Lung (tissue), 12 donors: ENCODE measurements around the gene RFESD. TPM values are rescaled to one million over a fixed set of nuclear protein-coding genes. Genes with fewer than 3 reads are reported as not detected.

Source experiments
- ATAC-seq: fragments of 200-7000 bp; cut with Tn5 transposase; one replicate; pipeline ENCODE4 v1.9.1; 2020; ENCODE audit warnings: moderate number of reproducible peaks; ENCODE audit not compliant: insufficient read depth, low FRiP score
- DNase-seq, 3 donors: peaks; one replicate each; pipeline ENCODE4 v3.0.0-alpha.2; 2013 to 2017
- H3K27ac ChIP-seq, 2 donors: one replicate each; pipeline ENCODE4 v1.5.1; 2013; ENCODE audit warnings: mild to moderate bottlenecking in 2 of 2, moderate library complexity in 2 of 2, control low read depth in 1 of 2, inconsistent platforms in 1 of 2, low read depth in 1 of 2, low read length in 1 of 2
- H3K27me3 ChIP-seq, 3 donors: one replicate each; pipeline ENCODE4 v1.5.1; 2013; ENCODE audit warnings: low read length in 2 of 3; ENCODE audit not compliant: control insufficient read depth in 3 of 3, insufficient read depth in 3 of 3
- H3K36me3 ChIP-seq, 4 donors: one replicate each; pipeline ENCODE4 v1.5.1; 2013; ENCODE audit warnings: low read length in 4 of 4, mild to moderate bottlenecking in 1 of 4, moderate library complexity in 1 of 4; ENCODE audit not compliant: control insufficient read depth in 4 of 4, insufficient read depth in 4 of 4
- H3K4me1 ChIP-seq, 5 donors: one replicate each; pipeline ENCODE4 v1.5.1; 2013; ENCODE audit warnings: low read length in 5 of 5, mild to moderate bottlenecking in 2 of 5, moderate library complexity in 1 of 5; ENCODE audit not compliant: control insufficient read depth in 5 of 5, insufficient read depth in 5 of 5
- H3K4me3 ChIP-seq: one replicate; pipeline ENCODE4 v1.5.1; 2013; ENCODE audit warnings: mild to moderate bottlenecking, control low read depth, moderate library complexity
- H3K9ac ChIP-seq, 2 donors: one replicate each; pipeline ENCODE4 v1.5.1; 2013; ENCODE audit warnings: low read length in 2 of 2, control low read depth in 1 of 2; ENCODE audit not compliant: insufficient read depth in 1 of 2
- H3K9me3 ChIP-seq, 4 donors: one replicate each; pipeline ENCODE4 v1.5.1; 2013; ENCODE audit warnings: low read length in 3 of 4, mild to moderate bottlenecking in 1 of 4, moderate library complexity in 1 of 4; ENCODE audit not compliant: control insufficient read depth in 4 of 4, insufficient read depth in 3 of 4
- WGBS, 2 donors: extraction: QIAGEN DNeasy Blood & Tissue Kit; methylation state at CpG; one replicate each; pipeline ENCODE4 v1.1.7; 2013; 5-methylcytosine and 5-hydroxymethylcytosine counted together
- polyA plus RNA-seq, 2 donors: library from polyadenylated mRNA; stranded (reverse); fragments of 200-250 nt; gene quantifications; one replicate each; pipeline ENCODE4 v1.2.1, GENCODE V29; 2013
- total RNA-seq, 2 donors: library from RNA; depleted of rRNA in 1 of 2; stranded (reverse); fragments of >200 nt in 1 of 2; gene quantifications; one replicate each; pipeline ENCODE4 v1.2.1, GENCODE V29; 2014 to 2021
- TF ChIP-seq, protein P1 (sequence below): IDR thresholded peaks from 2 replicates; pipeline ENCODE4 v1.5.1; 2012; ENCODE audit warnings: mild to moderate bottlenecking; ENCODE audit errors: control extremely low read depth, extremely low read depth
- donor health status: control.
- donor health status: control.
- donor health status: Bipolar disorder and iron deficiency.
- donor health status: healthy.
- donor health status: DM: yes; HTN: yes; CAD: no.

Gene RFESD
- total and polyA plus RNA-seq, 4 donors, result 2.6 to 6.4 (median 3.6) TPM

DNA sequence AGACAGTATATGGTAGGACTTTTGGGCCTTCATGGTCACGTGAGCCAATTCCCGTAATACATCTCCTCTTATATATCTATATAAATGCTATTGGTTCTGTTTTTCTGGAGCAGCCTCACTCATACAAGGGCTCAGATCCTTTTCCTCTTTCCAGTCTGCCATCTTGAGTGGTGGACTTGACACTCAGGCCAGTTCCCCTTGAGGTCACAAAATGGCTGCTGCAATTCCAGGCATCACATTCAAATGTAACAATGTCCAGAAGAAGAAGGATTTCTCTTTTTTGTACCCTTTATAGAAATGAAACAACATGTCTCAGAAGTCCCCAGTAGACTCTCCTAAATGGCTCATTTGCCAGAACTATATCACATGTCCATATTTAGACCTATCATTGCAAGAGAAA lies 22.2 kb upstream of the RFESD start:
- Histone ChIP-seq H3K4me1 (peaks cover 0 to 17% (median 5%) of the 10 kb centered on the region in 5 donors), H3K36me3 (no peaks in the 10 kb centered on the region), H3K9me3 (no peaks in the 10 kb centered on the region), H3K27me3 (peaks cover 0 to 25% (median 23%) of the 10 kb centered on the region in 3 donors), H3K27ac (no peak overlapping the region), H3K9ac (no peak overlapping the region), H3K4me3 (no peak overlapping the region)
- no peak for DNase-seq
- ATAC-seq, result no peak
- TF ChIP-seq, protein P1, sequence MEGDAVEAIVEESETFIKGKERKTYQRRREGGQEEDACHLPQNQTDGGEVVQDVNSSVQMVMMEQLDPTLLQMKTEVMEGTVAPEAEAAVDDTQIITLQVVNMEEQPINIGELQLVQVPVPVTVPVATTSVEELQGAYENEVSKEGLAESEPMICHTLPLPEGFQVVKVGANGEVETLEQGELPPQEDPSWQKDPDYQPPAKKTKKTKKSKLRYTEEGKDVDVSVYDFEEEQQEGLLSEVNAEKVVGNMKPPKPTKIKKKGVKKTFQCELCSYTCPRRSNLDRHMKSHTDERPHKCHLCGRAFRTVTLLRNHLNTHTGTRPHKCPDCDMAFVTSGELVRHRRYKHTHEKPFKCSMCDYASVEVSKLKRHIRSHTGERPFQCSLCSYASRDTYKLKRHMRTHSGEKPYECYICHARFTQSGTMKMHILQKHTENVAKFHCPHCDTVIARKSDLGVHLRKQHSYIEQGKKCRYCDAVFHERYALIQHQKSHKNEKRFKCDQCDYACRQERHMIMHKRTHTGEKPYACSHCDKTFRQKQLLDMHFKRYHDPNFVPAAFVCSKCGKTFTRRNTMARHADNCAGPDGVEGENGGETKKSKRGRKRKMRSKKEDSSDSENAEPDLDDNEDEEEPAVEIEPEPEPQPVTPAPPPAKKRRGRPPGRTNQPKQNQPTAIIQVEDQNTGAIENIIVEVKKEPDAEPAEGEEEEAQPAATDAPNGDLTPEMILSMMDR, result no peak
- WGBS, 2 donors, result 98 to 100% methylated on average over 2 of the region's 2 CpGs

GRCh38 chr5:95626701-95627100 lies 19.9 kb upstream of the RFESD start:
- no peak overlapping the region for H3K9ac ChIP-seq
- H3K36me3 ChIP-seq, result no peaks in the 10 kb centered on the region
- no peak overlapping the region for H3K27ac ChIP-seq
- DNase-seq, result no peak
- peaks cover 0 to 2% (median 0%) of the 10 kb centered on the region in 5 donors for H3K4me1 ChIP-seq
- peaks cover 0 to 13% (median 10%) of the 10 kb centered on the region in 3 donors for H3K27me3 ChIP-seq
- ATAC-seq, result no peak
- WGBS, 2 donors, result 64 to 87% methylated on average over 1 of the region's 1 CpG
- H3K4me3 ChIP-seq, result no peak overlapping the region
- no peaks in the 10 kb centered on the region for H3K9me3 ChIP-seq
- TF ChIP-seq, protein P1, result no peak

DNA sequence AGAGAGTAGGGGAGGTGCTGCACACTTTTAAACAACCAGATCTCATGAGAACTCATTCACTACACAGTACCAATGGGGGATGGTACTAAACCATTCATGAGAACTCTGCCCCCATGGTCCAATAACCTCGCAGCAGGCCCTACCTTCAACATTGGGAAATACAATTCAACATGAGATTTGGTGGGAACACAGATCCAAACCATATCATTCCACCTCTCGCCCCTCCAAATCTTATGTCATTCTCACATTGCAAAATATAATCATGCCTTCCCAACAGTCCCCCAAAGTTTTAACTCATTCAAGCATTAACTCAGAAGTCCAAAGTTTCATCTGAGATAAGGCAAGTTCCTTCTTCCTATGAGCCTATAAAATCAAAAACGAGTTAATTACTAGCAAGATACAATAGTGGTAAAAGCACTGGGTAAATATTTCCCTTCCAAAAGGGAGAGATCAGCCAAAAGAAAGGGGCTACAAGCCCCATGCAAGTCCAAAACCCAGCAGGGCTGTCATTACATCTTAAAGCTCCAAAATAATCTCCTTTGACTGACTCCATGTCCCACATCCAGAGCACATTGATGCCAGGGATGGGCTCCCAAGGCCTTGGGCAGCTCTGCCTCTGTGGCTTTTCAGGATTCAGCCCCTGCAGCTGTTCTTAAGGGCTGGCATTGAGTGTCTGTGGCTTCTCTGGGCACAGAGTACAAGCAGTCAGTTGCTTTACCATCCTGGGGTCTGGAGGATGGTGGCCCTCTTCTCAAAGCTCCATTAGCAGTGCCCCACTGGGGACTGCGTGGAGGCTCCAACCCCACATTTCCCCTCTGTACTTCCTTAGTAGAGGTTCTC lies 18.4 kb upstream of the RFESD start:
- Histone ChIP-seq H3K4me3 (no peak overlapping the region), H3K27ac (no peak overlapping the region), H3K9ac (no peak overlapping the region), H3K4me1 (no peaks in the 10 kb centered on the region), H3K27me3 (peaks cover 0 to 2% (median under 1%) of the 10 kb centered on the region in 3 donors), H3K36me3 (no peaks in the 10 kb centered on the region), H3K9me3 (no peaks in the 10 kb centered on the region)
- ATAC-seq (no peak), DNase-seq (no peak)
- TF ChIP-seq, protein P1, result no peak
- 90 to 91% methylated on average over 4 of the region's 4 CpGs for WGBS, 2 donors

DNA sequence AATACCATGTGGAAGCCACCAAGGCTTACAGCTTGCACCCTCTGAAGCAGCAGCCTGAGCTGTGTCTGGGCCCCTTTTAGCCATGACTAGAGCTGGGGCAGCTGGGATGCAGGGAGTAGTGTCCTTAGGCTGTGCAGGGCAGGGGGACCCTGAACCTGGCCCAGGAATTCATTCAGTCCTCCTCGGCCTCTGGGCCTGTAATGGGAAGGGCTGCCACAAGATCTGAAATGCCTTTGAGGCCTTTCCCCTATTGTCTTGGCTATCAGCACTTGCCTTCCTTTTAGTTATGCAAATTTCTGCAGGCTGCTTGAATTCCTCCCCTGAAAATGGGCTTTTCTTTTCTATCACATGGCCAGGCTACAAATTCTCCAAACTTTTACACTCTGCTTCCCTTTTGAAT lies 17.6 kb upstream of the RFESD start:
- Histone ChIP-seq H3K4me1 (no peaks in the 10 kb centered on the region), H3K9ac (no peak overlapping the region), H3K27ac (no peak overlapping the region), H3K27me3 (peaks cover 0 to 2% (median 0%) of the 10 kb centered on the region in 3 donors), H3K9me3 (no peaks in the 10 kb centered on the region), H3K4me3 (no peak overlapping the region), H3K36me3 (no peaks in the 10 kb centered on the region)
- TF ChIP-seq, protein P1, result no peak
- 92 to 97% methylated on average over 1 of the region's 1 CpG for WGBS, 2 donors
- DNase-seq (no peak), ATAC-seq (no peak)
